HepG2 (cell line): ENCODE results near the gene KLF7. TPM values are rescaled to one million over a fixed set of nuclear protein-coding genes. Genes with fewer than 3 reads are reported as not detected.

ENCODE experiments used
- ATAC-seq: fragments of 200-7000 bp; cut with Tn5 transposase; 3 replicates; pipeline ENCODE4 v1.9.1; 2020; ENCODE audit warnings: mild to moderate bottlenecking, moderate library complexity
- BruUV-seq: library from RNA; stranded (reverse); fragments of 400-500 nt; replicated peaks from 2 replicates; lab custom pipeline; 2021; lab: Mats Ljungman, UMichigan
- CTCF ChIA-PET: fragments of 300-600 bp; formaldehyde crosslinking; extraction: SDS; loops from one replicate; lab custom pipeline; 2021; ENCODE audit warnings: low total read pairs, inconsistent platforms, low intra/inter-chr PET ratio; lab: Yijun Ruan, JAX
- POLR2A ChIA-PET: fragments of 350-600 bp; sonication (Branson Sonifier 250); formaldehyde crosslinking; loops from one replicate; lab custom pipeline; 2020; ENCODE audit warnings: antibody characterized with exemption, inconsistent platforms; lab: Yijun Ruan, JAX
- DNase-seq: peaks from one replicate; pipeline ENCODE4 v3.0.0-alpha.2; 2015; ENCODE audit warnings: low spot score
- FAIRE-seq: peaks from 3 replicates; lab custom pipeline; 2011; peaks lifted over from hg19 to GRCh38; lab: Jason Lieb, UNC
- H2AFZ ChIP-seq: one replicate; pipeline ENCODE4 v1.6.1; 2011; ENCODE audit warnings: low read length, inconsistent platforms
- H3K27ac ChIP-seq: fragments of 300-600 bp; 3 replicates; pipeline ENCODE4 v1.8.0; 2011; ENCODE audit warnings: mixed run types, mild to moderate bottlenecking, mixed read lengths, low read length, inconsistent platforms; ENCODE audit not compliant: insufficient read depth; ENCODE audit errors: extremely low read length
- H3K27me3 ChIP-seq, 2 experiments: fragments of 200-600 bp in 1 of 2; 2 replicates in 1 of 2; 3 replicates in 1 of 2; pipeline versions ENCODE4 v1.6.0 to v1.8.0; 2011; ENCODE audit warnings: low read length in 2 of 2, mild to moderate bottlenecking in 2 of 2, moderate library complexity in 2 of 2, inconsistent platforms in 1 of 2; ENCODE audit not compliant: insufficient read depth in 2 of 2, control insufficient read depth in 1 of 2
- H3K36me3 ChIP-seq, 2 experiments: fragments of 200-600 bp in 1 of 2; replicated peaks in 1 of 2; 2 replicates in 1 of 2; 3 replicates in 1 of 2; pipeline versions ENCODE4 v1.5.1 to v1.8.0; 2011; ENCODE audit warnings: low read length in 2 of 2, inconsistent platforms in 1 of 2; ENCODE audit not compliant: insufficient read depth in 2 of 2, control insufficient read depth in 1 of 2
- H3K4me1 ChIP-seq: 2 replicates; pipeline ENCODE4 v1.5.1; 2012; ENCODE audit warnings: low read length, inconsistent platforms; ENCODE audit not compliant: insufficient read depth
- H3K4me2 ChIP-seq: 2 replicates; pipeline ENCODE4 v1.6.0; 2011; ENCODE audit warnings: low read depth, low read length, inconsistent platforms
- H3K4me3 ChIP-seq, 3 experiments: fragments of 200-600 bp in 1 of 3; sonication (generic), shearing (Covaris generic) in 1 of 3; replicated peaks in 1 of 3; 2 replicates each; pipeline ENCODE4 v1.5.1; 2011 to 2016; ENCODE audit warnings: low read length in 3 of 3, inconsistent platforms in 2 of 3, low read depth in 2 of 3, mild to moderate bottlenecking in 2 of 3, control low read depth in 1 of 3, mixed read lengths in 1 of 3; ENCODE audit not compliant: insufficient read depth in 1 of 3
- H3K79me2 ChIP-seq: one replicate; pipeline ENCODE4 v1.6.1; 2011; ENCODE audit warnings: low read length, inconsistent platforms; ENCODE audit not compliant: insufficient read depth
- H3K9ac ChIP-seq: 2 replicates; pipeline ENCODE4 v1.6.0; 2011; ENCODE audit warnings: mild to moderate bottlenecking, low read depth, low read length, inconsistent platforms; ENCODE audit not compliant: insufficient read depth
- H3K9me3 ChIP-seq: 2 replicates; pipeline ENCODE4 v1.5.1; 2012; ENCODE audit warnings: mild to moderate bottlenecking, low read length
- H4K20me1 ChIP-seq: 2 replicates; pipeline ENCODE4 v1.6.0; 2011; ENCODE audit warnings: inconsistent platforms, mild to moderate bottlenecking, low read length, moderate library complexity; ENCODE audit not compliant: insufficient read depth
- DMTF1 ChIP-seq: sonication (generic); formaldehyde crosslinking; IDR thresholded peaks from 2 replicates; pipeline ENCODE4 v1.4.0; 2020; ENCODE audit warnings: mild to moderate bottlenecking, missing genetic modification reagents
- ELK4 ChIP-seq: sonication (generic); formaldehyde crosslinking; IDR thresholded peaks from 2 replicates; pipeline ENCODE4 v1.9.0; 2021; ENCODE audit warnings: missing genetic modification reagents, borderline replicate concordance
- ERF ChIP-seq: IDR thresholded peaks from 2 replicates; pipeline ENCODE4 v1.6.1; 2018; ENCODE audit warnings: missing biosample characterization, missing genetic modification reagents
- GTF2F1 ChIP-seq: fragments of 150-350 bp; IDR thresholded peaks from 2 replicates; pipeline ENCODE4 v1.6.1; 2014; ENCODE audit warnings: low read length
- KDM1A ChIP-seq: IDR thresholded peaks from 2 replicates; pipeline ENCODE4 v1.6.1; 2016; ENCODE audit warnings: missing compliant biosample characterization
- KLF13 ChIP-seq: sonication (generic); formaldehyde crosslinking; IDR thresholded peaks from 2 replicates; pipeline ENCODE4 v1.4.0; 2020; ENCODE audit warnings: mild to moderate bottlenecking, missing genetic modification reagents
- NRL ChIP-seq: sonication (generic); formaldehyde crosslinking; IDR thresholded peaks from 2 replicates; pipeline ENCODE4 v1.5.0; 2020; ENCODE audit warnings: missing genetic modification reagents, mild to moderate bottlenecking, moderate library complexity, borderline replicate concordance
- POLR2AphosphoS2 ChIP-seq: IDR thresholded peaks from 2 replicates; pipeline ENCODE4 v1.6.1; 2011; ENCODE audit warnings: low read depth, low read length, improper control_type of control experiment
- PRMT3 ChIP-seq: sonication (generic); formaldehyde crosslinking; IDR thresholded peaks from 2 replicates; pipeline ENCODE4 v1.8.1; 2022; ENCODE audit warnings: low read depth, mild to moderate bottlenecking, moderate library complexity, missing genetic modification reagents, borderline replicate concordance
- SALL1 ChIP-seq: sonication (generic); formaldehyde crosslinking; IDR thresholded peaks from 2 replicates; pipeline ENCODE4 v1.8.0; 2022; ENCODE audit warnings: mild to moderate bottlenecking, missing genetic modification reagents
- SRY ChIP-seq: sonication (generic); formaldehyde crosslinking; IDR thresholded peaks from 2 replicates; pipeline ENCODE4 v1.8.0; 2022; ENCODE audit warnings: mild to moderate bottlenecking, missing genetic modification reagents
- SYNCRIP ChIP-seq: fragments of 200-400 bp; formaldehyde crosslinking; IDR thresholded peaks from 2 replicates; pipeline ENCODE4 v1.6.1; 2018; ENCODE audit warnings: mild to moderate bottlenecking, low read depth, low read length; ENCODE audit not compliant: insufficient read depth
- ZNF225 ChIP-seq: sonication (generic); formaldehyde crosslinking; IDR thresholded peaks from 2 replicates; pipeline ENCODE4 v1.4.0; 2020; ENCODE audit warnings: mild to moderate bottlenecking, missing genetic modification reagents
- ZNF235 ChIP-seq: sonication (generic); formaldehyde crosslinking; IDR thresholded peaks from 2 replicates; pipeline ENCODE4 v1.8.1; 2023; ENCODE audit warnings: mild to moderate bottlenecking, missing genetic modification reagents, borderline replicate concordance
- ZNF670 ChIP-seq: sonication (generic); formaldehyde crosslinking; IDR thresholded peaks from 2 replicates; pipeline ENCODE4 v1.8.0; 2022; ENCODE audit warnings: mild to moderate bottlenecking, missing genetic modification reagents, borderline replicate concordance
- ZNF746 ChIP-seq: sonication (generic); formaldehyde crosslinking; IDR thresholded peaks from 2 replicates; pipeline ENCODE4 v1.8.0; 2022; ENCODE audit warnings: mild to moderate bottlenecking, missing genetic modification reagents
- ZNF839 ChIP-seq: sonication (generic); formaldehyde crosslinking; IDR thresholded peaks from 2 replicates; pipeline ENCODE4 v1.4.0; 2020; ENCODE audit warnings: missing genetic modification reagents, mild to moderate bottlenecking, borderline replicate concordance
- WGBS: methylation state at CpG from one replicate; pipeline ENCODE4 v1.1.6; 2017; ENCODE audit warnings: low lambda C conversion rate; 5-methylcytosine and 5-hydroxymethylcytosine counted together
- in situ Hi-C: cut with HindIII; loops from 2 replicates; pipeline ENCODE4 v1.10.0; 2017; ENCODE audit warnings: low pct_unique_long_range_greater_than_20kb; ENCODE audit not compliant: extremely low pct_ligation_motif_present
- intact Hi-C: fragments of 100-400 bp; cut with micrococcal nuclease; formaldehyde crosslinking; loops from one replicate; pipeline ENCODE4 v1.10.0; 2022; ENCODE audit not compliant: unreplicated experiment
- polyA plus RNA-seq, 8 experiments: library from polyadenylated mRNA; depleted of rRNA in 3 of 8; stranded (reverse) in 7 of 8; unstranded in 1 of 8; fragments of >200 nt; fragmentation: Illumina TruSeq in 4 of 8; extraction: Trizol in 4 of 8; gene quantifications; 2 replicates each; pipeline versions ENCODE4 v1.2.1 to v1.2.3, GENCODE V29; 2011 to 2016; ENCODE audit warnings: low read depth in 4 of 8, missing spikeins in 1 of 8, mixed read lengths in 1 of 8; ENCODE audit not compliant: insufficient read depth in 1 of 8
- total RNA-seq, 5 experiments: library from RNA; depleted of rRNA; stranded (reverse); fragments of >200 nt; fragmentation: Illumina TruSeq; extraction: Trizol; gene quantifications; 2 replicates each; pipeline ENCODE4 v1.2.3, GENCODE V29; 2016; ENCODE audit warnings: low read depth in 1 of 5

The KLF7 gene
- total and polyA plus RNA-seq, 2 of the 13 experiments (the other 11 are each of a cell fraction or from before 2014, with no cell fraction given): 2.6 to 5.4 TPM

- Histone ChIP-seq H3K4me3 (no peak overlapping the region), H2AFZ (no peak overlapping the region), H3K4me1 (no peaks in the 10 kb centered on the region), H3K36me3 (no peaks in the 10 kb centered on the region), H3K4me2 (no peak overlapping the region), H3K9ac (no peak overlapping the region), H3K79me2 (no peaks in the 10 kb centered on the region), H3K9me3 (no peaks in the 10 kb centered on the region), H3K27ac (no peak overlapping the region), H3K27me3 (no peaks in the 10 kb centered on the region), H4K20me1 (no peaks in the 10 kb centered on the region)
- FAIRE-seq (no peak), ATAC-seq (no peak), DNase-seq (no peak)
- CTCF ChIA-PET: no interaction called here
- BruUV-seq: no TSS peak
- TF ChIP-seq DMTF1 (no peak), ZNF670 (no peak), ERF (CRISPR knock-in tag) (no peak), POLR2AphosphoS2 (no peak), ELK4 (no peak), KDM1A (CRISPR knock-in tag) (no peak), NRL (CRISPR knock-in tag) (no peak), ZNF746 (CRISPR knock-in tag) (no peak), KLF13 (CRISPR knock-in tag) (no peak), SALL1 (no peak), SRY (CRISPR knock-in tag) (no peak), GTF2F1 (no peak), SYNCRIP (no peak), ZNF235 (CRISPR knock-in tag) (no peak), ZNF839 (CRISPR knock-in tag) (no peak), PRMT3 (CRISPR knock-in tag) (no peak), ZNF225 (no peak)
- intact Hi-C loops: no loop called here
- POLR2A ChIA-PET: no interaction called here
- in situ Hi-C loops: no loop called here
- 68% methylated on average over 1 of the region's 1 CpG for WGBS
These were observed 7.9 kb upstream of the KLF7 start for GRCh38 chr2:207173641-207174040.
